Lung (tissue), 12 donors: ENCODE results near the gene LAMA3. TPM values are rescaled to one million over a fixed set of nuclear protein-coding genes. Genes with fewer than 3 reads are reported as not detected.

Experiments used
- ATAC-seq: fragments of 200-7000 bp; cut with Tn5 transposase; one replicate; pipeline ENCODE4 v1.9.1; 2020; ENCODE audit warnings: moderate number of reproducible peaks; ENCODE audit not compliant: insufficient read depth, low FRiP score
- DNase-seq, 3 donors: peaks; one replicate each; pipeline ENCODE4 v3.0.0-alpha.2; 2013 to 2017
- H3K27ac ChIP-seq, 2 donors: one replicate each; pipeline ENCODE4 v1.5.1; 2013; ENCODE audit warnings: mild to moderate bottlenecking in 2 of 2, moderate library complexity in 2 of 2, control low read depth in 1 of 2, inconsistent platforms in 1 of 2, low read depth in 1 of 2, low read length in 1 of 2
- H3K27me3 ChIP-seq, 3 donors: one replicate each; pipeline ENCODE4 v1.5.1; 2013; ENCODE audit warnings: low read length in 2 of 3; ENCODE audit not compliant: control insufficient read depth in 3 of 3, insufficient read depth in 3 of 3
- H3K36me3 ChIP-seq, 4 donors: one replicate each; pipeline ENCODE4 v1.5.1; 2013; ENCODE audit warnings: low read length in 4 of 4, mild to moderate bottlenecking in 1 of 4, moderate library complexity in 1 of 4; ENCODE audit not compliant: control insufficient read depth in 4 of 4, insufficient read depth in 4 of 4
- H3K4me1 ChIP-seq, 5 donors: one replicate each; pipeline ENCODE4 v1.5.1; 2013; ENCODE audit warnings: low read length in 5 of 5, mild to moderate bottlenecking in 2 of 5, moderate library complexity in 1 of 5; ENCODE audit not compliant: control insufficient read depth in 5 of 5, insufficient read depth in 5 of 5
- H3K4me3 ChIP-seq: one replicate; pipeline ENCODE4 v1.5.1; 2013; ENCODE audit warnings: mild to moderate bottlenecking, control low read depth, moderate library complexity
- H3K9ac ChIP-seq, 2 donors: one replicate each; pipeline ENCODE4 v1.5.1; 2013; ENCODE audit warnings: low read length in 2 of 2, control low read depth in 1 of 2; ENCODE audit not compliant: insufficient read depth in 1 of 2
- H3K9me3 ChIP-seq, 4 donors: one replicate each; pipeline ENCODE4 v1.5.1; 2013; ENCODE audit warnings: low read length in 3 of 4, mild to moderate bottlenecking in 1 of 4, moderate library complexity in 1 of 4; ENCODE audit not compliant: control insufficient read depth in 4 of 4, insufficient read depth in 3 of 4
- CTCF ChIP-seq: IDR thresholded peaks from 2 replicates; pipeline ENCODE4 v1.5.1; 2012; ENCODE audit warnings: mild to moderate bottlenecking; ENCODE audit errors: control extremely low read depth, extremely low read depth
- WGBS, 2 donors: extraction: QIAGEN DNeasy Blood & Tissue Kit; methylation state at CpG; one replicate each; pipeline ENCODE4 v1.1.7; 2013; 5-methylcytosine and 5-hydroxymethylcytosine counted together
- polyA plus RNA-seq, 2 donors: library from polyadenylated mRNA; stranded (reverse); fragments of 200-250 nt; gene quantifications; one replicate each; pipeline ENCODE4 v1.2.1, GENCODE V29; 2013
- total RNA-seq, 2 donors: library from RNA; depleted of rRNA in 1 of 2; stranded (reverse); fragments of >200 nt in 1 of 2; gene quantifications; one replicate each; pipeline ENCODE4 v1.2.1, GENCODE V29; 2014 to 2021
- donor health status: control.
- donor health status: control.
- donor health status: Bipolar disorder and iron deficiency.
- donor health status: healthy.
- donor health status: DM: yes; HTN: yes; CAD: no.

Gene LAMA3
- total and polyA plus RNA-seq, 4 donors: 14.1 to 110 (median 51.9) TPM

GRCh38 chr18:23870676-23871380, 181.6 kb downstream of the LAMA3 start:
- Histone ChIP-seq H3K9me3 (no peaks in the 10 kb centered on the region), H3K4me1 (no peaks in the 10 kb centered on the region), H3K9ac (no peak overlapping the region), H3K36me3 (no peaks in the 10 kb centered on the region), H3K27me3 (peaks cover 0 to 11% (median 4%) of the 10 kb centered on the region in 3 donors), H3K4me3 (no peak overlapping the region), H3K27ac (no peak overlapping the region)
- DNase-seq (no peak), ATAC-seq (no peak)
- TF ChIP-seq CTCF: no peak
- WGBS, 2 donors: 53 to 65% methylated on average over 6 of the region's 6 CpGs

- H3K27ac ChIP-seq: no peak overlapping the region
- H3K36me3 ChIP-seq: peaks cover 0 to under 1% (median 0%) of the 10 kb centered on the region in 4 donors
- no peak overlapping the region for H3K9ac ChIP-seq
- peaks cover 0 to 11% (median 4%) of the 10 kb centered on the region in 3 donors for H3K27me3 ChIP-seq
- no peak for TF ChIP-seq CTCF
- ATAC-seq (no peak), DNase-seq (no peak)
- H3K4me3 ChIP-seq: no peak overlapping the region
- H3K9me3 ChIP-seq: no peaks in the 10 kb centered on the region
- H3K4me1 ChIP-seq: no peaks in the 10 kb centered on the region
- 36 to 51% methylated on average over 7 of the region's 7 CpGs for WGBS, 2 donors
Observed at GRCh38 chr18:23871410-23871809, 182.2 kb downstream of the LAMA3 start.

GRCh38 chr18:23872701-23873550, 183.7 kb downstream of the LAMA3 start:
- WGBS, 2 donors: 77 to 88% methylated on average over 25 of the region's 25 CpGs
- no peak for ATAC-seq
- no peak overlapping the region for H3K27ac ChIP-seq
- no peaks in the 10 kb centered on the region for H3K9me3 ChIP-seq
- H3K36me3 ChIP-seq: peaks cover 0 to 3% (median 0%) of the 10 kb centered on the region in 4 donors
- no peak for DNase-seq
- H3K27me3 ChIP-seq: peaks cover 0 to 11% (median 4%) of the 10 kb centered on the region in 3 donors
- H3K4me1 ChIP-seq: no peaks in the 10 kb centered on the region
- no peak overlapping the region for H3K4me3 ChIP-seq
- TF ChIP-seq CTCF: no peak
- no peak overlapping the region for H3K9ac ChIP-seq
